ENCODE measurements around the gene ABHD14A.

- TF ChIP-seq CTCF (IDR thresholded peaks at IDR 0.05; ENCODE audit: insufficient read depth, low read depth, low read length): no peak
- no peak for TF ChIP-seq EZH2 (IDR thresholded peaks at IDR 0.05; ENCODE audit: insufficient read depth, low read length)
Measured at GRCh38 chr3:51962854-51963530, 11.9 kb upstream of the ABHD14A start.

Measured in astrocyte (in vitro differentiated cells and primary cell).